ENCODE measurements around the gene ABHD16B. TPM values are rescaled to one million over a fixed set of nuclear protein-coding genes. Genes with fewer than 3 reads are reported as not detected.

The ABHD16B gene
- under 1 TPM in 1 of 5 experiments, not detected in 4; 0.24 TPM for total RNA-seq
- 1 to 10 TPM in 1 of 2 donors, under 1 TPM in 1; 0.65 to 1.1 TPM for polyA plus RNA-seq
- not detected for total RNA-seq

DNA sequence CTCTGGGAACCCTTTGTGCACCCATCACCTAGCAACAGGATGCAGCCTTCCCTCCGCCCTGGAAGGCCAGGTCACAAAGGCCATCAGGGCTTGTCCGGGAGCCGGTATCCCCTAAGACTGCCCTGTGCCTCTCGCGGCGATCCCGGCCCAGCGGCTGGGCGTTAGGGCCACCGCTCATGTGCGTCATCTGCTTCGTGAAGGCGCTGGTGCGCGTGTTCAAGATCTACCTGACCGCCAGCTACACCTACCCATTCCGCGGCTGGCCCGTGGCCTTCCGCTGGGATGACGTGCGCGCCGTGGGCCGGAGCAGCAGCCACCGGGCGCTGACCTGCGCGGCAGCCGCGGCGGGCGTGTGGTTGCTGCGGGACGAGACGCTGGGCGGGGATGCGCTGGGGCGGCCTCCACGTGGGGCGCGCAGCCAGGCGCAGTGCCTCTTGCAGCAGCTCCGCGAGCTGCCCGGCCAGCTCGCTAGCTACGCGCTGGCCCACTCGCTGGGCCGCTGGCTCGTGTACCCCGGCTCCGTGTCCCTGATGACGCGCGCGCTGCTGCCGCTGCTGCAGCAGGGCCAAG, at the start of gene ABHD16B:
ABHD16B (plus strand) TSS at position 134 of the 570 bp plus-strand sequence; CDS start at position 177, 43 bp downstream.
- peak within 1 kb of the TSS in 2 of 10 donors; percentile 45 to 56 for H3K4me3 Mint-ChIP-seq
- Histone ChIP-seq H3K4me3 (ENCODE audit: low read length) (no peak within 1 kb of the TSS), H3K36me3 (ENCODE audit: control insufficient read depth in 2 of 3, insufficient read depth in 3 of 3, low read length in 3 of 3) (peaks cover 0 to 10% (median 0%) of the 10 kb centered on the region in 3 experiments), H3K27ac (ENCODE audit: low read depth, low read length) (no peak within 1 kb of the TSS), H3K27me3 (ENCODE audit: control insufficient read depth in 2 of 2, insufficient read depth in 2 of 2, low read length in 2 of 2) (no peaks in the 10 kb centered on the region), H3K4me1 (ENCODE audit: control insufficient read depth in 2 of 2, insufficient read depth in 2 of 2, low read length in 2 of 2) (peaks cover 26 to 32% of the 10 kb centered on the region in 2 donors), H3K9me3 (ENCODE audit: control insufficient read depth in 2 of 3, low read length in 3 of 3) (no peaks in the 10 kb centered on the region)
- no peaks in the 10 kb centered on the region for H3K27me3 Mint-ChIP-seq
- H3K36me3 Mint-ChIP-seq: peaks cover 0 to 13% (median 8%) of the 10 kb centered on the region in 5 donors
- DNase-seq (no peak), ATAC-seq (no peak)
- peaks cover 35 to 54% (median 44%) of the 10 kb centered on the region in 7 donors for H3K4me1 Mint-ChIP-seq
- CTCF ChIA-PET: no interaction called here
- H3K9me3 Mint-ChIP-seq: no peaks in the 10 kb centered on the region
- intact Hi-C loops (cut with micrococcal nuclease): loop anchor here (5.0 to 10.0 kb wide), 4 partner anchors 34 to 427 kb away; partner anchors contain the start of genes LIME1 (in 1 of the 2), SLC2A4RG (in 1 of the 2) and TCEA2 (in 1 of the 2)
- H3K27ac Mint-ChIP-seq: peak within 1 kb of the TSS in 1 of 9 donors; percentile 65
- POLR2A ChIA-PET: no interaction called here

DNA sequence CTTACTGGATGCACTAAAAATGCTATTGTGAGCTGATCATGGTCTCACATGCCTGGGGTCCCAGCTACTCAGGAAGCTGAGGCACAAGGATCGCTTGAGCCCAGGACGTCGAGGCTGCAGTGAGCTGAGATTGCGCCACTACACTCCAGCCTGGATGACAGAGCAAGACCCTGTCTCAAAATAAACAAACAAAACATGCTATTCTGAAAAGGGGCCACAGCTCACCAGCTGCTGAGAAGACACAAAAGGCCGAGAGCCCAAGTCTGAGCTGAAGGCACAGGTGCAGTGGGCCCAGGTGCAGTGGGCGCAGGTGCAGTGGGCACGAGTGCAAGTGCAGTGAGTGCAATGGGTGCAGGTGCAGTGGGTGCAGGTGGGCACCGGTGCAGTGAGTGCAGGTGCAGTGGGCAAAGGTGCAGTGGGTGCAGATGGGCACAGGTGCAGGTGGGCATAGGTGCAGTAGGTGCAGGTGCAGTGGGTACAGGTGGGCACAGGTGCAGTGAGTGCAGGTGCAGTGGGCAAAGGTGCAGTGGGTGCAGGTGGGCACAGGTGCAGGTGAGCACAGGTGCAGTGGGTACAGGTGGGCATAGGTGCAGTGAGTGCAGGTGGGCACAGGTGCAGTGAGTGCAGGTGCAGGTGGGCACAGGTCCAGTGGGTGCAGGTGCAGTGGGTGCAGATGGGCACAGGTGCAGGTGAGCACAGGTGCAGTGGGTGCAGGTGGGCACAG, 46.2 kb upstream of the ABHD16B start:
- no peaks in the 10 kb centered on the region for H3K9me3 ChIP-seq (ENCODE audit: control insufficient read depth in 2 of 3, low read length in 3 of 3)
- Mint-ChIP-seq H3K27ac (no peak overlapping the region), H3K4me3 (no peak overlapping the region), H3K27me3 (peaks cover 0 to 2% (median 0%) of the 10 kb centered on the region in 5 donors), H3K36me3 (no peaks in the 10 kb centered on the region), H3K4me1 (peaks cover 0 to 6% (median 0%) of the 10 kb centered on the region in 7 donors), H3K9me3 (no peaks in the 10 kb centered on the region)
- H3K36me3 ChIP-seq (ENCODE audit: control insufficient read depth in 2 of 3, insufficient read depth in 3 of 3, low read length in 3 of 3): no peaks in the 10 kb centered on the region
- ChIA-PET POLR2A (interaction anchor here (0.6 kb wide), 1 partner anchor 50 kb away, joined by 3 read pairs; the partner anchor contains the start of gene TPD52L2), CTCF (no interaction called here)
- H3K4me1 ChIP-seq (ENCODE audit: control insufficient read depth in 2 of 2, insufficient read depth in 2 of 2, low read length in 2 of 2): no peaks in the 10 kb centered on the region
- H3K4me3 ChIP-seq (ENCODE audit: low read length): no peak overlapping the region
- H3K27ac ChIP-seq (ENCODE audit: low read depth, low read length): no peak overlapping the region
- no peaks in the 10 kb centered on the region for H3K27me3 ChIP-seq (ENCODE audit: control insufficient read depth in 2 of 2, insufficient read depth in 2 of 2, low read length in 2 of 2)
- ATAC-seq (no peak), DNase-seq (no peak)
- intact Hi-C loops (cut with micrococcal nuclease): no loop called here

DNA sequence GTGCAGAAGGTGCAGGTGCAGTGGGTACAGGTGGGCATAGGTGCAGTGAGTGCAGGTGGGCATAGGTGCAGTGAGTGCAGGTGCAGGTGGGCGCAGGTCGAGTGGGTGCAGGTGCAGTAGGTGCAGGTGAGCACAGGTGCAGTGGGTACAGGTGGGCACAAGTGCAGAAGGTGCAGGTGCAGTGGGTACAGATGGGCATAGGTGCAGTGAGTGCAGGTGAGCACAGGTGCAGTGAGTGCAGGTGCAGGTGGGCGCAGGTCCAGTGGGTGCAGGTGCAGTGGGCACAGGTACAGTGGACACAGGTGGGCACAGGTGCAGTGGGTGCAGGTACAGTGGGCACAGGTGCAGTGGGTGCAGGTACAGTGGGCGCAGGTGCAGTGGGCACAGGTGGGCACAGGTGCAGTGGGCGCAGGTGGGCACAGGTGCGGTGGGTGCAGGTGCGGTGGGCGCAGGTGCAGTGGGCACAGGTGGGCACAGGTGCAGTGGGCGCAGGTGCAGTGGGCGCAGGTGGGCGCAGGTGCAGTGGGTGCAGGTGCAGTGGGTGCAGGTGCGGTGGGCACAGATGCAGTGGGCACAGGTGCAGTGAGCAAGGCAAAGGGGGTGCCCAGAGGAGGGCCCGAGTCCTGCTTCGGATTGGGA, 45.6 kb upstream of the ABHD16B start:
- Mint-ChIP-seq H3K27me3 (no peaks in the 10 kb centered on the region), H3K4me1 (peaks cover 0 to 7% (median 0%) of the 10 kb centered on the region in 7 donors), H3K9me3 (no peaks in the 10 kb centered on the region), H3K36me3 (no peaks in the 10 kb centered on the region), H3K4me3 (no peak overlapping the region), H3K27ac (peak overlapping the region in 1 of 9 donors; percentile 23)
- POLR2A ChIA-PET: no interaction called here
- CTCF ChIA-PET: no interaction called here
- no peak overlapping the region for H3K27ac ChIP-seq (ENCODE audit: low read depth, low read length)
- H3K9me3 ChIP-seq (ENCODE audit: control insufficient read depth in 2 of 3, low read length in 3 of 3): no peaks in the 10 kb centered on the region
- H3K27me3 ChIP-seq (ENCODE audit: control insufficient read depth in 2 of 2, insufficient read depth in 2 of 2, low read length in 2 of 2): no peaks in the 10 kb centered on the region
- ATAC-seq: no peak
- DNase-seq: no peak
- no peaks in the 10 kb centered on the region for H3K36me3 ChIP-seq (ENCODE audit: control insufficient read depth in 2 of 3, insufficient read depth in 3 of 3, low read length in 3 of 3)
- intact Hi-C loops (cut with micrococcal nuclease): no loop called here
- H3K4me1 ChIP-seq (ENCODE audit: control insufficient read depth in 2 of 2, insufficient read depth in 2 of 2, low read length in 2 of 2): no peaks in the 10 kb centered on the region
- no peak overlapping the region for H3K4me3 ChIP-seq (ENCODE audit: low read length)

DNA sequence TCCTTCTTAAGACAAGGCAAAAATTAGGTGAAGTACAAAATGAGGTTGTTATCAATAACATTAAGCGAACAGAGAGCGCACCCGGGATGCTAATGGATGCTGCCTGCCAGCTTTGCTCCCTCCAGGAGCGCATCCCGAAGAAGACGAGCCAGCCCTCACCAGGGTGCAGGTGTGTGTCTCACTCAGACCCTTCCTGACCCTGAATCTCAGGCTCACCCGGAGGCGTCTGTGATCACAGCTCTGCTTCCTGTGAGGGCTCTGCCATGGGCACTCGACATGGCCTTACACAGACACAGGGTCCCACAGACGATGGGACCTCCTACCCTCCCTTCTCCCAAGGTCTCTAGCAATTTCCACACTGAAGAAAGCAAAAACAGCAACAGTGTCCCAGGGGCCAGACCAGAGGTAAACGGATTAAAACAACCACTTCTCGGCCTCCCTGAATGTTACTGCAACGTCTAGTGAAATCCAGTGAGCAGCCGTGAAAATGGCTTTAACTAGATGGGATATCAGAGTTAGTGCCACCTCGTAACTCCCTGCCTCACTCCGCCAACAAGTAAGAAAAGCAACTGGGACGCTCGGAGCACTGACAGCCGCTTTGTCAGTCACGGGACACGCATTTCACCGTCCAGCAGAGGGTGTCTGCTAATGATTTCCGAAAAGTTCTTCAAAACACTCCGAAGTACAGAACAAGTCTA, 41.9 kb upstream of the ABHD16B start:
- peak overlapping the region in 7 of 10 donors; percentile 23 to 69 (median 52) for H3K4me3 Mint-ChIP-seq
- peaks cover 0 to 2% (median 0%) of the 10 kb centered on the region in 5 donors for H3K36me3 Mint-ChIP-seq
- no peaks in the 10 kb centered on the region for H3K4me1 ChIP-seq (ENCODE audit: control insufficient read depth in 2 of 2, insufficient read depth in 2 of 2, low read length in 2 of 2)
- H3K36me3 ChIP-seq (ENCODE audit: control insufficient read depth in 2 of 3, insufficient read depth in 3 of 3, low read length in 3 of 3): no peaks in the 10 kb centered on the region
- peaks cover 0 to 7% (median 0%) of the 10 kb centered on the region in 7 donors for H3K4me1 Mint-ChIP-seq
- CTCF ChIA-PET: no interaction called here
- no peak overlapping the region for H3K27ac ChIP-seq (ENCODE audit: low read depth, low read length)
- H3K27me3 ChIP-seq (ENCODE audit: control insufficient read depth in 2 of 2, insufficient read depth in 2 of 2, low read length in 2 of 2): no peaks in the 10 kb centered on the region
- ATAC-seq (no peak), DNase-seq (no peak)
- H3K27ac Mint-ChIP-seq: peak overlapping the region in 8 of 9 donors; percentile 29 to 88 (median 66)
- intact Hi-C loops (cut with micrococcal nuclease): no loop called here
- POLR2A ChIA-PET: interaction anchor here (0.7 kb wide), 1 partner anchor 28 kb away, joined by 5 read pairs; no protein-coding TSS in a partner anchor
- no peak overlapping the region for H3K4me3 ChIP-seq (ENCODE audit: low read length)
- peaks cover 0 to 9% (median 3%) of the 10 kb centered on the region in 5 donors for H3K27me3 Mint-ChIP-seq
- H3K9me3 Mint-ChIP-seq: no peaks in the 10 kb centered on the region
- H3K9me3 ChIP-seq (ENCODE audit: control insufficient read depth in 2 of 3, low read length in 3 of 3): no peaks in the 10 kb centered on the region

DNA sequence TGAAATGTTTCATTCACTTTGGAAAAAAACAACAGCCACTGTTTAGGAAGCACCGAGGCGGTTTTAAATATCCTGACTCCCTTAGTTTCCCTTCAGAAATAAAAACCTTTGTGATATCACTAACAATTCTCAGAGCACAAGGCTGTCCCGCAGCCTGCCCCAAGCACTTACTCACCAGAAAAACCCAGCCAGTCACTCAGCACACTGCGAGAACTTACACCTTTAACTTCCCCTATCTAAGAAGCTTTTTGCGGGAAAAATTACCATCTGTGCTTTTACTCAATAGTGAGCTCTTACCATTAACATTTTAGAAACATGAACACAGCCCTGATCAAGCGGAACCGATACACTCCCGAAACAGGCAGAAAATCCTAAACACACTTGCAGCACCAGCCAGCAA, 39.5 kb upstream of the ABHD16B start:
- no peaks in the 10 kb centered on the region for H3K9me3 Mint-ChIP-seq
- CTCF ChIA-PET: no interaction called here

DNA sequence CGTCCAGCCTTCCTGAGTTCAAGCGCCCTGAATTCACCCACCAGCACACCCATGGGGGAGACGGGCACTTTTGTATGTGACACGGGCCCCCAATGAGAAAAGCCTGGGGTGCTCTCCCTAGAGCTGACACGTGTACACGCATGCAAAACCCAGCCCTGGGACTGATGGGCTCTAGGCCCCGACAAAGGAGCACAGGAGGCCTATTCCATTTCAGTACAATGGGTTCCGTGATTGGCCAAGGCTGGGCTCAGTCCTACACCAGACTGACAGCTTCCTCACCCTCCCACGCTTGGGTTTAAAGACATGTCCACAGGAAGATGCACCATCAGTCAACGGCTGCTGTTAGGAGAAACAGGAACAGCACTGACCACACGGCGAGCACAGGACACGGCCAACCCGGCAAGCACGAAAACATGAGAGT, 39.0 kb upstream of the ABHD16B start:
- intact Hi-C loops (cut with micrococcal nuclease): no loop called here
- ChIA-PET POLR2A (no interaction called here), CTCF (no interaction called here)
- peaks cover 0 to 7% (median 0%) of the 10 kb centered on the region in 7 donors for H3K4me1 Mint-ChIP-seq
- no peak overlapping the region for H3K27ac Mint-ChIP-seq
- Histone ChIP-seq H3K9me3 (ENCODE audit: control insufficient read depth in 2 of 3, low read length in 3 of 3) (no peaks in the 10 kb centered on the region), H3K27me3 (ENCODE audit: control insufficient read depth in 2 of 2, insufficient read depth in 2 of 2, low read length in 2 of 2) (no peaks in the 10 kb centered on the region), H3K36me3 (ENCODE audit: control insufficient read depth in 2 of 3, insufficient read depth in 3 of 3, low read length in 3 of 3) (no peaks in the 10 kb centered on the region), H3K4me1 (ENCODE audit: control insufficient read depth in 2 of 2, insufficient read depth in 2 of 2, low read length in 2 of 2) (no peaks in the 10 kb centered on the region), H3K4me3 (ENCODE audit: low read length) (no peak overlapping the region), H3K27ac (ENCODE audit: low read depth, low read length) (no peak overlapping the region)
- no peak for ATAC-seq
- no peaks in the 10 kb centered on the region for H3K9me3 Mint-ChIP-seq
- no peak overlapping the region for H3K4me3 Mint-ChIP-seq
- DNase-seq: no peak
- H3K36me3 Mint-ChIP-seq: peaks cover 0 to 2% (median 0%) of the 10 kb centered on the region in 5 donors
- peaks cover 10 to 20% (median 12%) of the 10 kb centered on the region in 5 donors for H3K27me3 Mint-ChIP-seq

More for the DNA sequence above, 39.5 kb upstream of the ABHD16B start:
- intact Hi-C loops (cut with micrococcal nuclease): no loop called here
- H3K4me3 Mint-ChIP-seq: no peak overlapping the region
- DNase-seq (no peak), ATAC-seq (no peak)
- H3K4me1 Mint-ChIP-seq: peaks cover 0 to 7% (median 0%) of the 10 kb centered on the region in 7 donors
- Histone ChIP-seq H3K27ac (ENCODE audit: low read depth, low read length) (no peak overlapping the region), H3K4me1 (ENCODE audit: control insufficient read depth in 2 of 2, insufficient read depth in 2 of 2, low read length in 2 of 2) (no peaks in the 10 kb centered on the region), H3K9me3 (ENCODE audit: control insufficient read depth in 2 of 3, low read length in 3 of 3) (no peaks in the 10 kb centered on the region), H3K36me3 (ENCODE audit: control insufficient read depth in 2 of 3, insufficient read depth in 3 of 3, low read length in 3 of 3) (no peaks in the 10 kb centered on the region), H3K4me3 (ENCODE audit: low read length) (no peak overlapping the region), H3K27me3 (ENCODE audit: control insufficient read depth in 2 of 2, insufficient read depth in 2 of 2, low read length in 2 of 2) (no peaks in the 10 kb centered on the region)
- H3K27me3 Mint-ChIP-seq: peaks cover 10 to 20% (median 12%) of the 10 kb centered on the region in 5 donors
- H3K27ac Mint-ChIP-seq: no peak overlapping the region
- peaks cover 0 to 2% (median 0%) of the 10 kb centered on the region in 5 donors for H3K36me3 Mint-ChIP-seq
- POLR2A ChIA-PET: no interaction called here
